ENCODE results near the gene TBC1D8B.
"Not testable (repeated sequence)": the region's sequence is repeated elsewhere in the genome, so short reads cannot be mapped to it uniquely, and the experiment has no call there.

TBC1D8B gene

GRCh38 chrX:106811131-106811910, 8.8 kb downstream of the TBC1D8B start:
- Histone ChIP-seq H3K4me3 (ENCODE audit: low read depth, low read length) (no peak overlapping the region), H3K27ac (ENCODE audit: extremely low read depth, low read depth, low read length) (no peak overlapping the region), H3K9me3 (ENCODE audit: control insufficient read depth, insufficient read depth, low read depth, low read length) (no peaks in the 10 kb centered on the region), H3K4me1 (ENCODE audit: control insufficient read depth, insufficient read depth, low read length) (peaks cover 2% of the 10 kb centered on the region; the same call in 1 of the 2 replicates), H3K36me3 (ENCODE audit: control insufficient read depth in 2 of 2, insufficient read depth in 1 of 2, low read length in 2 of 2) (no peaks in the 10 kb centered on the region; a peak in 1 of 3 replicates)
- ChIA-PET CTCF (interaction anchor here (1.4 kb wide), 1 partner anchor 776 kb away, joined by 4 read pairs; no protein-coding TSS in a partner anchor), POLR2A (no interaction called here)
- TF ChIP-seq ZNF501 (tag by site-specific recombination; IDR thresholded peaks at IDR 0.05) (no peak), ZNF140 (tag by site-specific recombination; IDR thresholded peaks at IDR 0.05) (no peak), ZNF623 (tag by site-specific recombination; IDR thresholded peaks at IDR 0.05) (no peak), ZNF121 (tag by site-specific recombination; IDR thresholded peaks at IDR 0.05) (no peak), ZNF341 (tag by site-specific recombination; IDR thresholded peaks at IDR 0.05; ENCODE audit: low read depth) (no peak), ZNF701 (tag by site-specific recombination; IDR thresholded peaks at IDR 0.05) (no peak)

DNA sequence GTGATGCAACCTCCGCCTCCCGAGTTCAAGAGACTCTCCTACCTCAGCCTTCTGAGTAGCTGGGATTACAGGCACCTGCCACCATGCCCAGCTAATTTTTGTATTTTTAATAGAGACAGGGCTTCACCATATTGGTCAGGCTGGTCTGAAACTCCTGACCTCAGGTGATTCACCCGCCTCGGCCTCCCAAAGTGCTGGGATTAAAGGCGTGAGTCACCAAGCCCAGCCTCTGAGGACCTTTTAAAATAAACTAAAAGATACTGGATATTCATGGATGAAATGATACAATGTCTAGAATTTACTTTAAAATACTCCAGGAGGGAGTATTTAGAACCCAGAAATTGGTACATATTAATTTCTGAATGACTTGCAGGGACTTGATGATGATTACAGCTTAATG, 10.5 kb downstream of the TBC1D8B start:
- POLR2A ChIA-PET; H3K9me3 ChIP-seq (ENCODE audit: control insufficient read depth, insufficient read depth, low read depth, low read length); H3K27ac ChIP-seq (ENCODE audit: extremely low read depth, low read depth, low read length); H3K36me3 ChIP-seq (ENCODE audit: control insufficient read depth in 2 of 2, insufficient read depth in 1 of 2, low read length in 2 of 2); H3K4me3 ChIP-seq (ENCODE audit: low read depth, low read length); H3K4me1 ChIP-seq (ENCODE audit: control insufficient read depth, insufficient read depth, low read length): not testable (repeated sequence)
- CTCF ChIA-PET = interaction anchor here (1.4 kb wide), 1 partner anchor 778 kb away, joined by 4 read pairs; no protein-coding TSS in a partner anchor

GRCh38 chrX:106814093-106814492, 11.6 kb downstream of the TBC1D8B start:
- 0 out of 2 replicates have a peak, but pooled peaks have one; percentile 50 for TF ChIP-seq ZNF580 (tag by site-specific recombination; IDR thresholded peaks at IDR 0.05)
- peak; percentile 98 for TF ChIP-seq ZNF146 (tag by site-specific recombination; IDR thresholded peaks at IDR 0.05)
- TF ChIP-seq ZNF280D (tag by site-specific recombination; IDR thresholded peaks at IDR 0.05) = peak; percentile 92
- H3K9me3 ChIP-seq (ENCODE audit: control insufficient read depth, insufficient read depth, low read depth, low read length); H3K4me1 ChIP-seq (ENCODE audit: control insufficient read depth, insufficient read depth, low read length); POLR2A ChIA-PET; H3K4me3 ChIP-seq (ENCODE audit: low read depth, low read length); H3K27ac ChIP-seq (ENCODE audit: extremely low read depth, low read depth, low read length); H3K36me3 ChIP-seq (ENCODE audit: control insufficient read depth in 2 of 2, insufficient read depth in 1 of 2, low read length in 2 of 2); CTCF ChIA-PET: not testable (repeated sequence)

DNA sequence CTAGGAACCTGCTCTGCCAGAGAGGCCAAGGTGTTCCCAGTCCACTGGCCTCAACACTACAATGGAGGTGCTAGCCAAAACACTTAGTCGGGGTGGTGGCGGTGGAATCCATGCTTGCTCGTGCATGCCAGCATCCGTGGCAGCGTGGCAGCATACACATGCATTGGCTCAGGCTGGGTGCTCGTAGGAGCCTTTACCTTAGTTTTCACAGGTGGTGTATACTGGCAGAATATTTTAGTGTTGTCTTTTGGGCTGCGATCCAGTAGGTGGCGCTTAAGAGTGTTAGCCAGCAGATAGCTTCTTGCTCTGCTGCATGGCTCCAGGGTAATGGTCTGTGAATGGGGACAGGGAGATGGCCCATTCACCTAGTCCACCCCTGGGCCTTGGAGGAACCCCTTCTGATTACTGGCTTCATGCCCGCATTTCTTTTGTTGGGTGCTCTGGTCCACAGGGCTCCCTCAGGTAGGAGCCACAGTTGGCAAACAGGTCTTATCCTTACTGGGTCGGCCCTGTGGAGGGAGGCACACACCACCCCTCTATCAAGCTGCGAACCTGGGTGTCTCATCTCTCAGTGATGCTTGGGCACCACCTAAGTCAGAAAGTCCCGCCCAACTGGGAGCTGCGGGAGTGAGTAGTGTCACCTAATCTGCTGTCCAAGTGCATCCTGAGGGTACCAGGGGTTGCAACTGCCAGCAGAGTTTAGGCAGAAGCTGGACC, 60.7 kb downstream of the TBC1D8B start:
- ChIA-PET CTCF (interaction anchor here (0.6 to 1.7 kb wide), 16 partner anchors 9 to 1116 kb away, joined by 3 to 8 read pairs (median 4); partner anchors contain the start of gene NCBP2L), POLR2A (no interaction called here)
- TF ChIP-seq ZNF654 (tag by site-specific recombination; IDR thresholded peaks at IDR 0.05; ENCODE audit: low read depth) (peak; percentile 37), WT1 (tag by site-specific recombination; IDR thresholded peaks at IDR 0.05) (no peak), KLF10 (tag by site-specific recombination; IDR thresholded peaks at IDR 0.05) (no peak), ZNF658 (tag by site-specific recombination; IDR thresholded peaks at IDR 0.05) (no peak), TRIM28 (IDR thresholded peaks at IDR 0.05; ENCODE audit: borderline replicate concordance, low read length) (no peak)
- TF ChIP-seq, protein P1, sequence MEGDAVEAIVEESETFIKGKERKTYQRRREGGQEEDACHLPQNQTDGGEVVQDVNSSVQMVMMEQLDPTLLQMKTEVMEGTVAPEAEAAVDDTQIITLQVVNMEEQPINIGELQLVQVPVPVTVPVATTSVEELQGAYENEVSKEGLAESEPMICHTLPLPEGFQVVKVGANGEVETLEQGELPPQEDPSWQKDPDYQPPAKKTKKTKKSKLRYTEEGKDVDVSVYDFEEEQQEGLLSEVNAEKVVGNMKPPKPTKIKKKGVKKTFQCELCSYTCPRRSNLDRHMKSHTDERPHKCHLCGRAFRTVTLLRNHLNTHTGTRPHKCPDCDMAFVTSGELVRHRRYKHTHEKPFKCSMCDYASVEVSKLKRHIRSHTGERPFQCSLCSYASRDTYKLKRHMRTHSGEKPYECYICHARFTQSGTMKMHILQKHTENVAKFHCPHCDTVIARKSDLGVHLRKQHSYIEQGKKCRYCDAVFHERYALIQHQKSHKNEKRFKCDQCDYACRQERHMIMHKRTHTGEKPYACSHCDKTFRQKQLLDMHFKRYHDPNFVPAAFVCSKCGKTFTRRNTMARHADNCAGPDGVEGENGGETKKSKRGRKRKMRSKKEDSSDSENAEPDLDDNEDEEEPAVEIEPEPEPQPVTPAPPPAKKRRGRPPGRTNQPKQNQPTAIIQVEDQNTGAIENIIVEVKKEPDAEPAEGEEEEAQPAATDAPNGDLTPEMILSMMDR (tag by site-specific recombination; IDR thresholded peaks at IDR 0.05) = peak; percentile 27; the same call in 1 of the 2 replicates
- Histone ChIP-seq H3K36me3 (ENCODE audit: control insufficient read depth in 2 of 2, insufficient read depth in 1 of 2, low read length in 2 of 2) (no peaks in the 10 kb centered on the region), H3K27ac (ENCODE audit: extremely low read depth, low read depth, low read length) (no peak overlapping the region), H3K4me1 (ENCODE audit: control insufficient read depth, insufficient read depth, low read length) (no peaks in the 10 kb centered on the region), H3K4me3 (ENCODE audit: low read depth, low read length) (no peak overlapping the region), H3K9me3 (ENCODE audit: control insufficient read depth, insufficient read depth, low read depth, low read length) (peaks cover 2% of the 10 kb centered on the region; the same call in 1 of the 2 replicates)
